HepG2 (cell line): Measurements from ENCODE around the gene DSCAML1. TPM values are rescaled to one million over a fixed set of nuclear protein-coding genes. Genes with fewer than 3 reads are reported as not detected.

Experiments
- POLR2A ChIP-seq, 2 experiments: IDR thresholded peaks; 2 replicates each; pipeline ENCODE4 v1.6.1; 2011; ENCODE audit warnings: low read depth in 2 of 2, low read length in 2 of 2, mild to moderate bottlenecking in 1 of 2, moderate library complexity in 1 of 2; ENCODE audit not compliant: insufficient read depth in 1 of 2
- RFX5 ChIP-seq: IDR thresholded peaks from 2 replicates; pipeline ENCODE4 v1.6.1; 2011; ENCODE audit warnings: low read depth, low read length, improper control_type of control experiment
- ZBED4 ChIP-seq: sonication (generic); formaldehyde crosslinking; IDR thresholded peaks from 2 replicates; pipeline ENCODE4 v1.4.0; 2020; ENCODE audit warnings: missing genetic modification reagents, borderline replicate concordance
- polyA plus RNA-seq, 8 experiments: library from polyadenylated mRNA; depleted of rRNA in 3 of 8; stranded (reverse) in 7 of 8; unstranded in 1 of 8; fragments of >200 nt; fragmentation: Illumina TruSeq in 4 of 8; extraction: Trizol in 4 of 8; gene quantifications; 2 replicates each; pipeline versions ENCODE4 v1.2.1 to v1.2.3, GENCODE V29; 2011 to 2016; ENCODE audit warnings: low read depth in 4 of 8, missing spikeins in 1 of 8, mixed read lengths in 1 of 8; ENCODE audit not compliant: insufficient read depth in 1 of 8
- total RNA-seq, 5 experiments: library from RNA; depleted of rRNA; stranded (reverse); fragments of >200 nt; fragmentation: Illumina TruSeq; extraction: Trizol; gene quantifications; 2 replicates each; pipeline ENCODE4 v1.2.3, GENCODE V29; 2016; ENCODE audit warnings: low read depth in 1 of 5
- TF ChIP-seq, protein P1 (sequence below): sonication (generic); formaldehyde crosslinking; IDR thresholded peaks from one replicate; pipeline ENCODE4 v1.5.1; 2020; ENCODE audit warnings: mild to moderate bottlenecking, missing genetic modification reagents; ENCODE audit errors: not compliant biosample characterization

The DSCAML1 gene
- total and polyA plus RNA-seq, 2 of the 13 experiments (the other 11 are each of a cell fraction or from before 2014, with no cell fraction given) = 0.29 to 0.40 TPM

DNA sequence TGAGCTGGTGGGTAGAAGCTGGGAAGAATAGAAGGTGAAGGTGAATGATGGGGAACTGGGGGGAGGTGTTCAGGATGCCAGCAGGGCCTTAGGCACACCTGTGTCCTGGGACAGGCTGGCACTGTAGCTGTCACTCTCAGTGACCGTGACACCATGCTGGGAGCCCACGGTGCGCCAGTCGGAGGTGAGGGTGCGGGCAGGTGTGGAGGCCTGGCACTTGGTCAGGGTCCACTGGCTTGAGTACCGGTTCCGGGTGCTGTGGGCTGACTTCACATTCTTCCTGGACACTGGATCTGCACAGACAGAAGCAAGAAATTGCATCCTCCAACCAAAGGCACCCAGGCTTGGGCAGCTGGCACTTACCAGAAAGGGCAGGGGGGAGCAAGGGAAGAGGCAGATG is 365.6 kb downstream of the DSCAML1 start (continued):
- no peak for TF ChIP-seq POLR2A (IDR thresholded peaks at IDR 0.05; ENCODE audit: insufficient read depth in 1 of 2, low read depth in 2 of 2, low read length in 2 of 2)
- no peak for TF ChIP-seq ZBED4 (CRISPR knock-in tag)
- TF ChIP-seq RFX5 = no peak
- TF ChIP-seq, protein P1, sequence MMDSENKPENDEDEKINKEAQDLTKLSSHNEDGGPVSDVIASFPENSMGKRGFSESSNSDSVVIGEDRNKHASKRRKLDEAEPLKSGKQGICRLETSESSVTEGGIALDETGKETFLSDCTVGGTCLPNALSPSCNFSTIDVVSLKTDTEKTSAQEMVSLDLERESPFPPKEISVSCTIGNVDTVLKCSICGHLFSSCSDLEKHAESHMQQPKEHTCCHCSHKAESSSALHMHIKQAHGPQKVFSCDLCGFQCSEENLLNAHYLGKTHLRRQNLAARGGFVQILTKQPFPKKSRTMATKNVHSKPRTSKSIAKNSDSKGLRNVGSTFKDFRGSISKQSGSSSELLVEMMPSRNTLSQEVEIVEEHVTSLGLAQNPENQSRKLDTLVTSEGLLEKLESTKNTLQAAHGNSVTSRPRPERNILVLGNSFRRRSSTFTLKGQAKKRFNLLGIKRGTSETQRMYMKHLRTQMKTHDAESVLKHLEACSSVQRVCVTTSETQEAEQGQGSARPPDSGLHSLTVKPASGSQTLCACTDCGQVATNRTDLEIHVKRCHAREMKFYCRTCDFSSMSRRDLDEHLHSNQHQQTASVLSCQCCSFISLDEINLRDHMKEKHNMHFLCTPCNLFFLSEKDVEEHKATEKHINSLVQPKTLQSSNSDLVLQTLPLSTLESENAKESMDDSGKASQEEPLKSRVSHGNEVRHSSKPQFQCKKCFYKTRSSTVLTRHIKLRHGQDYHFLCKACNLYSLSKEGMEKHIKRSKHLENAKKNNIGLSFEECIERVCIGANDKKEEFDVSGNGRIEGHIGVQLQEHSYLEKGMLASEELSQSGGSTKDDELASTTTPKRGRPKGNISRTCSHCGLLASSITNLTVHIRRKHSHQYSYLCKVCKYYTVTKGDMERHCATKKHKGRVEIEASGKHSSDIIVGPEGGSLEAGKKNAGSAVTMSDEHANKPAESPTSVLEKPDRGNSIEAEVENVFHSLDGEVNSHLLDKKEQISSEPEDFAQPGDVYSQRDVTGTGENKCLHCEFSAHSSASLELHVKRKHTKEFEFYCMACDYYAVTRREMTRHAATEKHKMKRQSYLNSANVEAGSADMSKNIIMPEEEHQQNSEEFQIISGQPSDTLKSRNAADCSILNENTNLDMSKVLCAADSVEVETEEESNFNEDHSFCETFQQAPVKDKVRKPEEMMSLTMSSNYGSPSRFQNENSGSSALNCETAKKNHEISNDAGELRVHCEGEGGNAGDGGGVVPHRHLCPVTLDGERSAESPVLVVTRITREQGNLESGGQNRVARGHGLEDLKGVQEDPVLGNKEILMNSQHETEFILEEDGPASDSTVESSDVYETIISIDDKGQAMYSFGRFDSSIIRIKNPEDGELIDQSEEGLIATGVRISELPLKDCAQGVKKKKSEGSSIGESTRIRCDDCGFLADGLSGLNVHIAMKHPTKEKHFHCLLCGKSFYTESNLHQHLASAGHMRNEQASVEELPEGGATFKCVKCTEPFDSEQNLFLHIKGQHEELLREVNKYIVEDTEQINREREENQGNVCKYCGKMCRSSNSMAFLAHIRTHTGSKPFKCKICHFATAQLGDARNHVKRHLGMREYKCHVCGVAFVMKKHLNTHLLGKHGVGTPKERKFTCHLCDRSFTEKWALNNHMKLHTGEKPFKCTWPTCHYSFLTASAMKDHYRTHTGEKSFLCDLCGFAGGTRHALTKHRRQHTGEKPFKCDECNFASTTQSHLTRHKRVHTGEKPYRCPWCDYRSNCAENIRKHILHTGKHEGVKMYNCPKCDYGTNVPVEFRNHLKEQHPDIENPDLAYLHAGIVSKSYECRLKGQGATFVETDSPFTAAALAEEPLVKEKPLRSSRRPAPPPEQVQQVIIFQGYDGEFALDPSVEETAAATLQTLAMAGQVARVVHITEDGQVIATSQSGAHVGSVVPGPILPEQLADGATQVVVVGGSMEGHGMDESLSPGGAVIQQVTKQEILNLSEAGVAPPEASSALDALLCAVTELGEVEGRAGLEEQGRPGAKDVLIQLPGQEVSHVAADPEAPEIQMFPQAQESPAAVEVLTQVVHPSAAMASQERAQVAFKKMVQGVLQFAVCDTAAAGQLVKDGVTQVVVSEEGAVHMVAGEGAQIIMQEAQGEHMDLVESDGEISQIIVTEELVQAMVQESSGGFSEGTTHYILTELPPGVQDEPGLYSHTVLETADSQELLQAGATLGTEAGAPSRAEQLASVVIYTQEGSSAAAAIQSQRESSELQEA = no peak
